ENCODE measurements around the gene OSBPL9. TPM values are rescaled to one million over a fixed set of nuclear protein-coding genes. Genes with fewer than 3 reads are reported as not detected.

Gene OSBPL9
- total and polyA plus RNA-seq, 10 of the 15 experiments (the other 5 are each of a cell fraction or from before 2014, with no cell fraction given), result 25.9 to 156 (median 108) TPM

- in situ Hi-C loops (cut with MboI) (no loop called here), intact Hi-C loops (cut with micrococcal nuclease; ENCODE audit: unreplicated experiment) (loop anchor here (5.0 kb wide), 2 partner anchors 52 to 82 kb away; no protein-coding TSS in a partner anchor)
- H3K79me2 ChIP-seq (ENCODE audit: control insufficient read depth, insufficient read depth, low read length), result no peaks in the 10 kb centered on the region
- WGBS (ENCODE audit: insufficient coverage, insufficient replicate concordance, low lambda C conversion rate, missing lambda C conversion rate), result 82% methylated on average over 2 of the region's 2 CpGs
- no peak overlapping the region for H3K4me3 ChIP-seq
- no peaks in the 10 kb centered on the region for H3K27me3 ChIP-seq (replicated peaks in 1 of 2; ENCODE audit: control insufficient read depth in 2 of 2, insufficient read depth in 2 of 2, low read length in 1 of 2)
- DNase-seq (ENCODE audit: low read depth, low spot score) (no peak), ATAC-seq (no peak), FAIRE-seq (no peak)
- no peaks in the 10 kb centered on the region for H3K36me3 ChIP-seq (ENCODE audit: control insufficient read depth in 2 of 2, insufficient read depth in 2 of 2, low read length in 1 of 2)
- no peak overlapping the region for H3K27ac ChIP-seq (ENCODE audit: control insufficient read depth, insufficient read depth)
- BruUV-seq (replicated peaks), result no TSS peak
- ChIA-PET CTCF (interaction anchor here (0.8 kb wide), 1 partner anchor 9 kb away, joined by 4 read pairs; no protein-coding TSS in a partner anchor), SMC1A (ENCODE audit: uncharacterized antibody, unreplicated experiment) (interaction anchor here (1.1 kb wide), 1 partner anchor 58 kb away, joined by 4 read pairs; no protein-coding TSS in a partner anchor), RAD21 (ENCODE audit: unreplicated experiment) (no interaction called here), POLR2A (no interaction called here)
- H2AFZ ChIP-seq (ENCODE audit: control insufficient read depth, low read depth, low read length), result no peak overlapping the region
- no peak overlapping the region for H3K4me2 ChIP-seq (ENCODE audit: control insufficient read depth, insufficient read depth)
- H3K9me3 ChIP-seq (replicated peaks; ENCODE audit: control insufficient read depth, insufficient read depth, low read length), result no peaks in the 10 kb centered on the region
- no peaks in the 10 kb centered on the region for H4K20me1 ChIP-seq (ENCODE audit: control insufficient read depth, insufficient read depth)
- no peak overlapping the region for H3K9ac ChIP-seq (ENCODE audit: control insufficient read depth, insufficient read depth, low read length)
- H3K4me1 ChIP-seq (ENCODE audit: control insufficient read depth, insufficient read depth, low read length), result peaks cover 13% of the 10 kb centered on the region; the same call in 1 of the 2 replicates
- TF ChIP-seq BHLHE40 (IDR thresholded peaks at IDR 0.05; ENCODE audit: borderline replicate concordance in 1 of 2, low read depth in 2 of 2, low read length in 1 of 2), result no peak
- TF ChIP-seq GATAD2B (conservative IDR thresholded peaks at IDR 0.05; ENCODE audit: low read depth), result no peak
- no peak for TF ChIP-seq PRDM15 (CRISPR knock-in tag; IDR thresholded peaks at IDR 0.05)
- no peak for TF ChIP-seq ZNF592 (IDR thresholded peaks at IDR 0.05)
- TF ChIP-seq ZBTB4 (CRISPR knock-in tag; IDR thresholded peaks at IDR 0.05), result no peak
- no peak for TF ChIP-seq KDM1A (IDR thresholded peaks at IDR 0.05; ENCODE audit: borderline replicate concordance)
- TF ChIP-seq TBL1XR1 (IDR thresholded peaks at IDR 0.05; ENCODE audit: low read depth, low read length), result no peak
- TF ChIP-seq ZNF217 (IDR thresholded peaks at IDR 0.05), result no peak
- TF ChIP-seq DPF2 (IDR thresholded peaks at IDR 0.05), result no peak
- TF ChIP-seq RAD51 (IDR thresholded peaks at IDR 0.05), result no peak
- no peak for TF ChIP-seq RBBP5 (conservative IDR thresholded peaks at IDR 0.05)
These were observed 58.4 kb downstream of the OSBPL9 start for GRCh38 chr1:51675177-51675780.
